ENCODE data around the gene MAP2K1.

DNA sequence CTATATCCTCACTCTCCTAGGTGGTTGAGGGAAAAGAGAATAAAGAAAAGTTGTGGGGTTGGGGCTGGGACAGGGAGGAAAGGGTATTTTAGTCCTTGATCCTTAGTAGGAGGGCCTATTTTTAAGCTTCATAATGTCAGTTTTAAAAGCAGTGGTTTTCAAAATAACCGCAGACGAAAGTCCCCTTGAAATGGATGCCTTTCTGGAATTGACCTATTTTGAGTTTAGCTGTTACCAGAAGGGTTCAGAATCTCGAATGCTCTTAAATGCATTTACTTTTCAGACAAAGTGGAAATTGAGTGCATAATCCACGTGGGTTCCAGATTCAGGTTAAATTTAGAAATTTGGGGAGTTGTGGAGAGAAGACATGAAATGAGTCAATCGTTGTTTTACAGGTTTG, 16.6 kb downstream of the MAP2K1 start:
- TF ChIP-seq, protein P1, sequence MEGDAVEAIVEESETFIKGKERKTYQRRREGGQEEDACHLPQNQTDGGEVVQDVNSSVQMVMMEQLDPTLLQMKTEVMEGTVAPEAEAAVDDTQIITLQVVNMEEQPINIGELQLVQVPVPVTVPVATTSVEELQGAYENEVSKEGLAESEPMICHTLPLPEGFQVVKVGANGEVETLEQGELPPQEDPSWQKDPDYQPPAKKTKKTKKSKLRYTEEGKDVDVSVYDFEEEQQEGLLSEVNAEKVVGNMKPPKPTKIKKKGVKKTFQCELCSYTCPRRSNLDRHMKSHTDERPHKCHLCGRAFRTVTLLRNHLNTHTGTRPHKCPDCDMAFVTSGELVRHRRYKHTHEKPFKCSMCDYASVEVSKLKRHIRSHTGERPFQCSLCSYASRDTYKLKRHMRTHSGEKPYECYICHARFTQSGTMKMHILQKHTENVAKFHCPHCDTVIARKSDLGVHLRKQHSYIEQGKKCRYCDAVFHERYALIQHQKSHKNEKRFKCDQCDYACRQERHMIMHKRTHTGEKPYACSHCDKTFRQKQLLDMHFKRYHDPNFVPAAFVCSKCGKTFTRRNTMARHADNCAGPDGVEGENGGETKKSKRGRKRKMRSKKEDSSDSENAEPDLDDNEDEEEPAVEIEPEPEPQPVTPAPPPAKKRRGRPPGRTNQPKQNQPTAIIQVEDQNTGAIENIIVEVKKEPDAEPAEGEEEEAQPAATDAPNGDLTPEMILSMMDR (IDR thresholded peaks at IDR 0.05; ENCODE audit: insufficient read depth, low read length): no peak
- no peak for TF ChIP-seq POLR2AphosphoS5 (IDR thresholded peaks at IDR 0.05; ENCODE audit: low read depth)
- TF ChIP-seq GABPA (IDR thresholded peaks at IDR 0.05; ENCODE audit: low read depth): no peak
- TF ChIP-seq, protein P2, sequence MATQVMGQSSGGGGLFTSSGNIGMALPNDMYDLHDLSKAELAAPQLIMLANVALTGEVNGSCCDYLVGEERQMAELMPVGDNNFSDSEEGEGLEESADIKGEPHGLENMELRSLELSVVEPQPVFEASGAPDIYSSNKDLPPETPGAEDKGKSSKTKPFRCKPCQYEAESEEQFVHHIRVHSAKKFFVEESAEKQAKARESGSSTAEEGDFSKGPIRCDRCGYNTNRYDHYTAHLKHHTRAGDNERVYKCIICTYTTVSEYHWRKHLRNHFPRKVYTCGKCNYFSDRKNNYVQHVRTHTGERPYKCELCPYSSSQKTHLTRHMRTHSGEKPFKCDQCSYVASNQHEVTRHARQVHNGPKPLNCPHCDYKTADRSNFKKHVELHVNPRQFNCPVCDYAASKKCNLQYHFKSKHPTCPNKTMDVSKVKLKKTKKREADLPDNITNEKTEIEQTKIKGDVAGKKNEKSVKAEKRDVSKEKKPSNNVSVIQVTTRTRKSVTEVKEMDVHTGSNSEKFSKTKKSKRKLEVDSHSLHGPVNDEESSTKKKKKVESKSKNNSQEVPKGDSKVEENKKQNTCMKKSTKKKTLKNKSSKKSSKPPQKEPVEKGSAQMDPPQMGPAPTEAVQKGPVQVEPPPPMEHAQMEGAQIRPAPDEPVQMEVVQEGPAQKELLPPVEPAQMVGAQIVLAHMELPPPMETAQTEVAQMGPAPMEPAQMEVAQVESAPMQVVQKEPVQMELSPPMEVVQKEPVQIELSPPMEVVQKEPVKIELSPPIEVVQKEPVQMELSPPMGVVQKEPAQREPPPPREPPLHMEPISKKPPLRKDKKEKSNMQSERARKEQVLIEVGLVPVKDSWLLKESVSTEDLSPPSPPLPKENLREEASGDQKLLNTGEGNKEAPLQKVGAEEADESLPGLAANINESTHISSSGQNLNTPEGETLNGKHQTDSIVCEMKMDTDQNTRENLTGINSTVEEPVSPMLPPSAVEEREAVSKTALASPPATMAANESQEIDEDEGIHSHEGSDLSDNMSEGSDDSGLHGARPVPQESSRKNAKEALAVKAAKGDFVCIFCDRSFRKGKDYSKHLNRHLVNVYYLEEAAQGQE (IDR thresholded peaks at IDR 0.05; ENCODE audit: insufficient replicate concordance, low read depth): no peak
- TF ChIP-seq SPI1 (IDR thresholded peaks at IDR 0.05; ENCODE audit: borderline replicate concordance, low read depth): no peak

Data from HL-60 (cell line).